Activated CD4-positive, alpha-beta T cell treated with anti-CD3 and anti-CD28 coated beads, Interleukin-2, amount 50 U/mL, for 48 hours (primary cell): ENCODE results near the gene FAM216B.
"Not testable (repeated sequence)": the region's sequence is repeated elsewhere in the genome, so short reads cannot be mapped to it uniquely, and the experiment has no call there.

ENCODE experiments used
- DNase-seq, 2 experiments: peaks; one replicate each; pipeline ENCODE4 v3.0.0-alpha.2; 2020

The FAM216B gene

DNA sequence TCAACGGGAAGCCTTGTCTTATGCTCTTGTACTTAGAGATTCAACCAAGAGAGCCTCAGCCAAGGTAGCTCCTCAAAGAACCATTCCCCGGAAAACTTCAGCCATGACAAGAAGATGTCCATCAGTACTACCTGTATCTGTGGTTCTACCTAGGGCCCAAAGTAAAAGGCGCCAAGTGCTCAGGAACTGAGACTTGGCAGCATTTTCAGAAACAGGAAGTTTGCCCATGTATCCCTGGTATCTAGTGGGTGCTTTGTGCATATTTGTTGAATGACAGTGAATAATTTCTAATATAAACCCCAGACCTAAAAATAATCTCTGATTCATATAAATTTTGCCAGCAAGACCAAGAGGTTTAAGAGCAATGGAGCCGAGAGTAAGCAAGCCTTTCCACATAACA, 7.2 kb downstream of the FAM216B start:
- no peak for DNase-seq

DNA sequence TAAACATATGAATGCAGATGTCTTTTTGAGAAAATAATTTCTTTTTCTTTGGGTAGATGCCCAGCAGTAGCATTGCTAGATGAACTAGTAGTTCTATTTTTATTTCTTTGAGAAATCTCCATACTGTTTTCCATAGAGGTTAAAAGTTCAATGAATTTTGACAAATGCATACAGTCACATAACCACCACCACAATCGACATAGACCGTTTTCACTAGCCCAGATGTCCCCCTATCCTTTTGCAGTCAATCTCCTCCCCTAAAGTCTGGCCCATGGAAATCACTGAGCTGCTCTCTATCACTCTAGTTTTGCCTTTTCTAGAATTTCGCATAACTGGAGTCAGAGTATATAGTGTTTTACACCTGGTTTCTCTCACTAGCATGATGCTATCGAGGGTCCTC, 10.8 kb downstream of the FAM216B start:
- no peak for DNase-seq

- no peak for DNase-seq
These were observed 13.3 kb downstream of the FAM216B start for GRCh38 chr13:42794577-42795275.

DNA sequence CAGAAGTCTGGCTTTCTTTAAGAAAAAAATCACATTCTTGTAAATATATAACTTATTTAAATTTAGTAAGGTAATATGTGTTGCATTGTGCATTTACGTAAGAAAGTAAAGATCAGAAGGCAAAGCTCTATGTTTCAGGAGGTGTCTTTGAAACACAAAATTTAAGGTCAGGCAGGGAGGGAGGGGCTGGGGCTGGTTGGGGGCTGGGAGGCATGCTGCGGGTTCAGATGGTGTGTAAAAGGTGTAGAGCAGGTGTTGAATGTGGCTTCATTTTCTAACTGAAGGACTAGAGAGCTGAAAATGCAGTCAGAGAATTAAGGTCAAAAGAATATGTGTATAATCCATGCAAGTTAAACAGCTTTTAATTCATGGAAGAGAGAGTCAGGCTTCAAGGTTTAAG, 14.3 kb downstream of the FAM216B start:
- DNase-seq = no peak

DNA sequence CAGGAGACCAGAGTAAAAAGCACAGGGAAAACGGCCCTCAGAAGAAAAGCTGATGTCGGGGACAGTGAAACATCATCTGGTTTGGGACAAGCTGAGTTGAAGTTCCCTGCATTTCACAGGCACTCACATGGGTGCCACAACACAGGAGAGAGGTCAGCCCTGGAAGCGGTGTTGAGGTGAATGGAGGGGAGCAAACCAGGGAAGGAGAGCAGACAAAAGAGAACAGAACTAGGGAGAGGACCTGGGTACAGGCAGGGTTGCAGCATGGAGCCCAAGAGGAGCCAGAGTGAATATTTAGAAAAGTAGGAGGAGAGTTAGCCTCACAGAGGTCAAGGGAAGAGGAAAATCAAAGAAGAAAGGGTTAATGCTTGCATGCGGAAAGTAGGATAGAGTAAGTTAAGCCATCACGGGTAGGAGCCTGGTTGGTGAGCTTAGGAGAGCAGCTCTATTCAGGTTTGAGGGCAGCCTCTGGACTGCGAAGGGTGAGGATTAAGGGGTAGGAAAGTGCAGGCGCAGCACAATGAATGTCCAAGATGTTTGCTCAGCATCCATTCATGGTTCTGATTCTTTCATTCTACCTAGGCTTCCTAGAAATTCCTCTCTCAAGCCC, 15.5 kb downstream of the FAM216B start:
- no peak for DNase-seq

DNA sequence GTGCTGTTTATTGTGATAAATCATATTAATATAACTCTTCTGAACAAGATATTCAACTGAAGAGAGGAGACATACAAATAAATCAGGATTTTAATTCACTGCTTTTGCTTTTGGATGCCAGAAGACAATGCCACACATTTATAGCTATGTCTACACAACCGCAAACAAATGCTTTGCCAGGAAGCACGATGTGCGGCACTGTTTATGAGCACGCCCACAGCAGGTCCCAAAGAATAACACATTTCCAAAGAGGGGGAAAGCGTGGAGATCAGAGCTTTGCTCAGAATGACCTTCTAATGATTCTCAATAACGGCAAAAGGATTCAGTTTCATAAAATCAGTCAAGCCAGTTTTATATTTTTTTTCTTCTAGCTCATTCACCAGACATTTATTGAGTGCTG, 16.7 kb downstream of the FAM216B start:
- no peak for DNase-seq

DNA sequence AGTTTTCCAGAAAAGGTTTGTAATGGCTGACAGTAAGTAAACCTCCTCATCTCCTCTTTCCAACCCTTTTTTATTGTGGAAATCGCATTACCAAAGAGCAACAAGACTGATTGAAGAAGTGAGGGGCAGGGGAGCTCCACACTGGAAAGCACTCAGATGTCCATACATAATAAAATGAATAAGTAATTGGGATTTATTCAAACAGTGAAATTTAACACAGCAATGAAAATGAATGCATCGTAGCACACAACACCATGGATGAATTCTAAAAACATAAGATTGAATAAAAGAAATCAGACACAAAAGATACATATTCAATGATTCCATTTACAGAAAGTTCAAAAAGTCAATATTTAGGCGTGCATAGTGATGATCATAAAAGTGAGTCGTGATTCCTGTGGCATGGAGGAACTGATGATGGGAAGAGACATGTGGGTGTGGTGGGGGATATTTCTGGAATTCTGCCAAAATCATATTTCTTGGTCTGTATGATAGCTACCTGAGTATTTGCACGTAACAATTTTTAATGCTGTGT, 18.8 kb downstream of the FAM216B start:
- no peak for DNase-seq

DNA sequence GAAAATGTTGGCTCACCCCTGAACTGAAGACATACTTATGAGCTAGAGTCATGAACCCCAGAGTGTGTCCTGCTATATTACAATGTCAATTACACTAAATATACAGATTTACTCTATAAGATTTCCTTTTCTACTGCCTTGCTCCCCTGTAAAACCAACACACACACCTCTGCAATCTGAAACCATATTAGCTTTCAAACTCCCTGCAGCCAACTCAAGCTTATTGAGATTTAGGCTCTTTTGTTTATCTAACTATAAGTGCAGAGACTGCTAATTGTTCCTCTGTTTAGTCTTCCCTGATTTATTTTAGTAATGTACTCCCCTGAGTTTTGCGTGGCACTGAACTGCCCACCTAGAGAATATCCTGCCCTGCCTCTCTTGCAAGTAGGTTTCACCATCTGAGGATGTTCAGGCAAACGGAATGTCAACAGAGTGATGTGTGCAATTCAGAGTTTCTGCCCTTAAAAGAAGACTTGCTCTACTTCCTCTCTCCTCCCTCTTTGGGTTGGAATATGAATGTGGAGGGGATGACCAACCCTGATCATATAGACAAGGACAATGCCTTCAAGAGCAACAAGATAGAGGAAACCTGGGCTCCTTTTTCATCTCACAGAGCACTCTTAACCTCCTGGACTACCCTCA, 22.3 kb downstream of the FAM216B start:
- DNase-seq = no peak

DNA sequence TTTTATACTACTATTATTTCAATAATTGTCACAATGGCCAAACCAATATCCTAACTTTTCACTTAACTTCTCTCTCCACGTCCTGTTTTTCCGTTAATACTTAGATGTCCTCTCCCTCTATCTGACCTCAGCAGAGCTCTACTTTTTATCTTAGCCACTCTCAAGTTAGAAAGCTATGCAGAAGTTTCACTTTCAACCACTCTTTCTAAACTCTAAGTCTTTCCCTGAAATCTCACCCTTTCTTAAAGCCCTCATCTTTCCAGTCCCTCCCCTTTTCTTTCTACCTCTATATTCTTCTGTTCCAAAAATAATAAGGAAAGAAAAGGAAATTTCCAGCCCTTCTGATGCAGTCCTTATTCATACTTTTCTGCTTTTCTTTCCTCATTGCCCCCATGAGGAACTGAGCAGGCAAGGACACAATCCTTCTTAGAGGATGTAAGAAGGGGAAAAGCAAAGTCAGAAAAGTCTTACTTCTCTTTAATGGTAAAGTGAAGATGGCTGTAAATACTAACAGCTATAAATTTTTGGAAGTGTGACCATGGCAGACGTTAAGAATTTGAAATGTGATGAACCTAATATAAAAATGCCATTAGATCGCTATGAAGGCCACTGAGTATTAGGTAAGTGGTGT, 23.0 kb downstream of the FAM216B start:
- DNase-seq = no peak

DNA sequence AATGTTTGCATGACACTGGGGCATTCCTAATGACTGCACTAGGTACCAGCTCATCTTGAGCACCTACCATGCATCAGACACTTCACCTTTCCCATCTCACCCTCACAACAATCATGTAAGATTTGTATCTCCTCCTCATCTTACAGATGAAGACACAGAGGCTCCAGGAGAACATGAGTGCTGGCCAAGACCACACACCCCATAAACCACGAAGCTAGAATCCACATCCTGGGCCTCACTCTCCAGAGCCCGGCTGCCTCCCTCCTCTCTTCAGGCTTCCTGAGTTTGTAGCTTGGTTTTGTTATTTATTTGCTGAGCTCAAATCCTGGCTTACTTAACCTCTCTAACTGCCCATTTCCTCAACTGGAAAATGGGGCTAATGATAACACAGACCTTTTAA, 25.9 kb downstream of the FAM216B start:
- no peak for DNase-seq

- DNase-seq = no peak
These were observed 26.5 kb downstream of the FAM216B start for GRCh38 chr13:42807866-42808265.

GRCh38 chr13:42808341-42808940, 27.1 kb downstream of the FAM216B start:
- DNase-seq = no peak

DNA sequence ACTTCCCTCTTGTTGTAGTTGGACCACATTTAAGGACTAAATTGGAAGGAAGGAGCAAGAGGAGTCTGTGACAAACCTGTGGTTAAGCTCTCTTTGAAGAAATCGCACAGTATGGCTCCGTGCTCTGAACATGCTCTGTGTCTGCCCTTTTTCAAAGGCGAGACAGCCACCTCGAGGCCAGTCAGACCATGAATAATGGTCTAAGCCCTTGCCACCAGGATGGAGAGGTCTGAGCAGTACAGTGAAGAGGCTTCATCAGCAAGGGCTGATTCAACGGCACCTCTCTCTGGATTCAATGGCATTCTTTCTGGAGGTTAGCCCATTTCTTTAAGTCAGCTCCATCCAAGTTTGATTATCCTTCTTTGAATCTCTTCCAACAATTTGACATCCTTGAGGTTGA, 30.9 kb downstream of the FAM216B start:
- DNase-seq = no peak

- no peak for DNase-seq
These were observed 33.5 kb downstream of the FAM216B start for GRCh38 chr13:42814868-42815267.

DNA sequence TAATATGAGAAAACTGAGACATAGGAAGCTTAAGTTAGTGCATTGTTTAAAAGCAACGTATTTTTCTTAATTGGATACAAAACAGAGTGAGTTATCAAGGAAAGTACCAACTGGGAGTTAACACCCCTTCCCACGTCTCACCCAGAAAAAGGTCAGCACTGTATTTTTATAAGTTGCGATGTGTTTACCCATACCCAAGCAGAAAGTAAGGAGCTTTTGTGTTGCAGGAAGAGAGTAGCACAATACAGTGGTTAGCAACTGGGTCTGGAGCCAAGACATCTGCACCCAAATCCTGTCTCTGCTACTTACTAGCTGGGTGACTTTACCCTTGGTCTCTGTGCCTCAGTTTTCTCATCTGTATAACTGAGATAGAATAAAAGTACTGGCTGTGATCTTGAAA, 34.3 kb downstream of the FAM216B start:
- no peak for DNase-seq

- no peak for DNase-seq
These were observed 35.2 kb downstream of the FAM216B start for GRCh38 chr13:42816538-42816937.

- not testable (repeated sequence) for DNase-seq
These were observed 38.3 kb downstream of the FAM216B start for GRCh38 chr13:42819687-42820086.

GRCh38 chr13:42820451-42820850, 39.1 kb downstream of the FAM216B start:
- DNase-seq = no peak

DNA sequence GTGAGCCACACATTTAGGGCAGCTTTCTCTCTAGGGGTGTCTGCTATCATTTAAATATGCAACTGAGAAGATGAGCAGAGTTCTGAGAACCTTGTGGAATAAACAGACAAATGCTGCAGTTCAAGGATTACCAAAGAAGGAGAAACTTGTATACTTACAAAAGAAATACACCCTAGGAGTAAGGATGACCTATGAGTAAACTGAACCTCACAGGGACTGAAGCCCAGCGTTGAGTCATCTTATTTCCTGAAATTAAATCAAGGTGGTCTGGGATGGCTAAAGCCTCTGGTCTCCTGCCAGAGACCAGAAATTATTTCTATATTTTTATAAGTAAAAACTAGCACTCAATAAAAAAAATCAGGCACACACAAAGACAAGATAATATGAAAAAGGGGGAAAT, 40.1 kb downstream of the FAM216B start:
- DNase-seq = no peak

DNA sequence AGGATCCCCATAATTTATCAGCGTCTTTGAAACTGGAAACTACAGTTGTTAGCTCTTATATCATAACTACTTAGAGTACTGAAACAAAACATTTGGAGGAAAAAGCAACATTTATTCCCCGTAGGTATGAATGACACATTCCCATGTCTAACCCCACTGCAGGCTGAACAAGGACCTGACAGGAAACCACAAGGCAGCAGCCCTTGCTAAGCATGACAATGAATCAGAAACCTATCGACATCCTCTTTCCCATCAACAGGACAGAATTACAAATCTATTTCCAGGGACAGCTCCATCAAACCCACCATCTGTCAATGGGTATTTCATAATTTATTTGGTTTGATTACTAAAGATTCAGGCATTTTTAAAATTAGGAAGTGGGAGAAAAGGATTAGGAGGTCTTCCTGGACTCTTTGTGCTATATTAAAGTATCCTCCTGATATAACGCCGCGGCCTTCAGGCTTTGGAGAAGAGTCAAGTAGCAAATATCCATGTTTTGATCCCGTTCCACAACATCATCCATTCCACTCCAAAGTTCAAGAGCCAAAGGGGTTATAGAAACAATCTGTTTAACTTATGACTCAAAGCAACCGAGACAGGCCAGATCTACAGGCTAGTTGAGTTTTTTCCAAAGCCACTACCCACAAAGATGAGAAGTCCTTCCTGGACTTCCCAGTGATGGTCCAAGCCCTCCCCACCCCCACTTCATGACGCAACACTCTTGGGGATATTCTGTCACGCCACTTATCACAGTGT, 51.1 kb downstream of the FAM216B start:
- no peak for DNase-seq

DNA sequence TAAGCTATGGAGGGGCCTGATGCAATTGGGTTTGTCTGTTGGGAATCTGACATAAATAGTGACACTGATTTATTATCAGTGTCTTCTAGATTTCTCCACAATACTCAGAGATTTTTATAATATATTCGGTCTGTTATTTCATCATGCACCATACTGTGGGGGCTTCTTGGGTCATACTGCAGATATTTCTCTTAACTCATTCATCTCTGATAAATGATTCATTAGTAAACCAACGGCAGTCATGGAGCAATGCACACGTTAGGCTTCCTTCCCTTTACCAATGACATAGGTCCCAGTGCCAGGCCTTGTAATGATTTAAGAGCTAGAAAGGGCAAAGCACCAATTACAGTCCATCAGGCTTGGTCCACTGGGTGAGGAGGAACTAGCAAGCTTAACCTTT, 53.6 kb downstream of the FAM216B start:
- DNase-seq = no peak

DNA sequence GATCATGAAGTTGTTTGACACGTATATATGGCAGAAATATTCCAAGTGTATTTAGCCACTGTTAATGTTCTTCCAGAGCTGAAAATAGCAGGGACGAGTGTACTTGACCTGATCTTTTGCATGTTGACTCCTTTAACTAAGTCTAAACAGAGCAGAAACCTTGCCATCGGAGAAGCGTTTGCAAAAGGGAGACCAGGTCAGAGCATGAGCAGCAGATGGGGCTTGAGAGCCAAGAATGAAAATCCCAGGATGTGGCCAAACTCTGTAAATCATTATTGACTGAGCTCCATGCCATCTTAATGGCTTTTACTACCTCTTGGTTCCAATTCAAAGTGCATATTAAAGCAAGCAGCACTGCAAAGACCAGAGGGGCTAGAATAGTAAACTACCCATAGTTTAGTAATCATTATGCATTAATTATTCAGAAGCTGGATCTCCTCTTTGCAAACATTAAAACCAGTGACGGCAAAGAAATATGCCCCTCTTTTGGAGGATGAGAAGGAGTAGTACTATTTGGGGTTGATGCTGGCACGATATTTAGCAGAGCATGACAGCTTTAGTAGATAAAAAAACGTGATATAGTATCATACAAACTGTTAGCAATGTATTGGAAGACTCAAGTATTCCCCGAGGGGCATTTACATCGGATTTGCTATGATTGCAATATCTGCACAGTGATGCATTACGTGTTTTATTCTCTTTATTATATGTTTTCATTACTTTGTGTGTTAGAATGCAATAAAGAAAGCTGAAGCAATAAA, 55.7 kb downstream of the FAM216B start:
- no peak for DNase-seq
